Stimulated activated effector memory CD8-positive, alpha-beta T cell treated with anti-CD3 and anti-CD28 coated beads, Interleukin-12 subunit alpha, Interleukin-12 subunit beta, amount 100 ng/mL, for 72 hours (primary cell): ENCODE measurements around the gene UBAC2.
A peak's percentile ranks its signal among the peaks of the same experiment; 100 is the strongest.

Experiments used
- ATAC-seq: fragments of 150-1000 bp; cut with Tn5 transposase; 2 replicates; pipeline ENCODE4 v1.10.0; 2021
- DNase-seq, 2 donors: peaks; one replicate each; pipeline ENCODE4 v3.0.0; 2021 to 2022; ENCODE audit warnings: low spot score in 2 of 2
- H3K27ac Mint-ChIP-seq: one replicate; pipeline ENCODE4 v1.8.0; 2022; ENCODE audit warnings: mild to moderate bottlenecking, mixed read lengths
- H3K36me3 Mint-ChIP-seq: one replicate; pipeline ENCODE4 v1.8.0; 2022; ENCODE audit warnings: mild to moderate bottlenecking, mixed read lengths
- H3K4me1 Mint-ChIP-seq: one replicate; pipeline ENCODE4 v1.8.0; 2022; ENCODE audit warnings: mixed read lengths
- H3K4me3 Mint-ChIP-seq: one replicate; pipeline ENCODE4 v1.8.0; 2022; ENCODE audit warnings: mild to moderate bottlenecking, mixed read lengths
- H3K9me3 Mint-ChIP-seq: one replicate; pipeline ENCODE4 v1.8.0; 2022; ENCODE audit warnings: mixed read lengths

Gene UBAC2

DNA sequence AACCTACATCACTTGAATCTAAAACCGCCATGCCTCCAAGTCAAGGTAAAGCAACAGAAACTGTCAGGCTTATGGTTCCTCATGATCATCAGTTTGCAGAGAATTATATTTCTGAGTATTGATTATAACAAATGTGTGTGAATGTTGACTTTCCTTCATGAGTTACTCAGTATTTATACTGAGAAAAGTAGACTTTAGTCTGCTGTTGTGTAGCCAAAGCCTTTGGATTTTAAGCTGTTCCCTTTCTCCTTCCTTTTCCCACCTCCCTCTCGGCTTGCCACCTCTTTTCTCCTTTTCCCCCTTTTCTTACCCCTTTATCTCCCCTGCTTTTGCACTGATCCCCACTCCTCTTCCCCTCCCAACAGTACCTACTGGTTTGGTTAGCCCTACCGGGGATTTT is 78.2 kb downstream of the UBAC2 start:
- peak overlapping the region; percentile 29 for H3K27ac Mint-ChIP-seq
- H3K4me3 Mint-ChIP-seq = no peak overlapping the region
- peaks cover 50% of the 10 kb centered on the region for H3K36me3 Mint-ChIP-seq
- H3K9me3 Mint-ChIP-seq = no peaks in the 10 kb centered on the region
- ATAC-seq = no peak
- no peak for DNase-seq
- H3K4me1 Mint-ChIP-seq = peaks cover 94% of the 10 kb centered on the region

DNA sequence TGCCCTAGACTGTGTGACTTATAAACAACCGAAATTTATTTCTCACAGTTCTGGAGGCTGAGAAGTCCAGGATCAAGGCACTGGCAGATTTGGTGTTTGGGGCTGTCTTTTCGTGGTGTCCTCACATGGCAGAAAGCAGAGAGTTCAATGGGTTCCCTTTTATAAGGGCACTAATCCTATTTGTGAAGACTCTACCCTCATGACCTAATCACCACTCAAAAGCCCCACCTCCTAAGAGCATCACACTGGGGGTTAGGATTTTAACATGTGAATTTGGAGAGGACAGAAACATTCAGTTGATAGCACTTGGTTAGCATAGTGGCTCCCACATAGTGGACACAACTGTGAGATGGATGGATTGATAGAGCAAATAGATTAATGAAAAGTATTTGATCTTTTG is 79.0 kb downstream of the UBAC2 start:
- no peak for ATAC-seq
- Mint-ChIP-seq H3K4me3 (no peak overlapping the region), H3K27ac (peak overlapping the region; percentile 29)

DNA sequence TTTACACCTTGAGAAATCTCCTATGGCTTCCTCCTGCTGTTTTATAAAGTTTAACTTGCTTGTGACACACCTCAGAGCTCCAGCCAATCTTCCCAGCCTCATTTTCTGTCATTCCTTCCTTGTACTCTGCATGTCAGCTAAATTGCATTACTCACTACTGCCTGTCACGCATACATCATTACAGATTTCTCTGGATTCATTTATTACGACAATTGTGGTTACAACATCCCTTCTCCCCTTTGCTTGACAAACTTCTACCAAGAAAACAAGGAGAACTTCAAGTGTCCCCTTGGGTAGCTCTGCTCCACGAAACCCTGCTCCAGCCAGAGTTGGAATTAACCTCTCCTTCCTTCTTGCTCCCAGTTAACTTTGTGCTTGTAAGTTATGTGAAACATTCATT is 79.5 kb downstream of the UBAC2 start:
- Mint-ChIP-seq H3K4me1 (peaks cover 91% of the 10 kb centered on the region), H3K27ac (peak overlapping the region; percentile 56), H3K36me3 (peaks cover 48% of the 10 kb centered on the region), H3K4me3 (no peak overlapping the region), H3K9me3 (no peaks in the 10 kb centered on the region)
- ATAC-seq (no peak), DNase-seq (no peak)

More for the DNA sequence above, 79.0 kb downstream of the UBAC2 start:
- H3K36me3 Mint-ChIP-seq = peaks cover 52% of the 10 kb centered on the region
- no peak for DNase-seq
- H3K4me1 Mint-ChIP-seq = peaks cover 92% of the 10 kb centered on the region
- no peaks in the 10 kb centered on the region for H3K9me3 Mint-ChIP-seq

DNA sequence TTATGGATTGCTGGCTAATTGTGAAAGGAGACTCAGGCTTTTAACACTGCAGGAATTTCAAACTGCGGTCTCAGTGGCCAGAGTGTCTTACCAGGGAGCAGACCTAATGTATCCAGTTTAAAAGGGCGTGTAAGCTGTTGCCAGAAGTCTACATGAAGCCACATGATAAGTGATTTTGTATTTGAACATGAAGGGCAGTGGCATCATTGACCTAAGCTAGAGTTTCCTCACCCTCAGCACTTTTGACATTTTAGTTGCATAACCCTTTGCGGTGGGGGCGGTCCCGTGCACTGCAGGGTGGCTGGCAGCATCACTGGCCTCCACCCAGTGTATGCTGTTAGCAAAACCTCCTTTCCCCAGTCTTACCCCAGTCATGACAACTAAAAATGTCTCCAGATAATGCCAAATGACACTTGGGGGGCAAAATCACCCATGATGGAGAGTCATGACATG is 81.2 kb downstream of the UBAC2 start:
- DNase-seq = no peak
- peaks cover 91% of the 10 kb centered on the region for H3K4me1 Mint-ChIP-seq
- H3K27ac Mint-ChIP-seq = no peak overlapping the region
- H3K4me3 Mint-ChIP-seq = no peak overlapping the region
- peak; percentile 79 for ATAC-seq
- H3K36me3 Mint-ChIP-seq = peaks cover 47% of the 10 kb centered on the region
- no peaks in the 10 kb centered on the region for H3K9me3 Mint-ChIP-seq

DNA sequence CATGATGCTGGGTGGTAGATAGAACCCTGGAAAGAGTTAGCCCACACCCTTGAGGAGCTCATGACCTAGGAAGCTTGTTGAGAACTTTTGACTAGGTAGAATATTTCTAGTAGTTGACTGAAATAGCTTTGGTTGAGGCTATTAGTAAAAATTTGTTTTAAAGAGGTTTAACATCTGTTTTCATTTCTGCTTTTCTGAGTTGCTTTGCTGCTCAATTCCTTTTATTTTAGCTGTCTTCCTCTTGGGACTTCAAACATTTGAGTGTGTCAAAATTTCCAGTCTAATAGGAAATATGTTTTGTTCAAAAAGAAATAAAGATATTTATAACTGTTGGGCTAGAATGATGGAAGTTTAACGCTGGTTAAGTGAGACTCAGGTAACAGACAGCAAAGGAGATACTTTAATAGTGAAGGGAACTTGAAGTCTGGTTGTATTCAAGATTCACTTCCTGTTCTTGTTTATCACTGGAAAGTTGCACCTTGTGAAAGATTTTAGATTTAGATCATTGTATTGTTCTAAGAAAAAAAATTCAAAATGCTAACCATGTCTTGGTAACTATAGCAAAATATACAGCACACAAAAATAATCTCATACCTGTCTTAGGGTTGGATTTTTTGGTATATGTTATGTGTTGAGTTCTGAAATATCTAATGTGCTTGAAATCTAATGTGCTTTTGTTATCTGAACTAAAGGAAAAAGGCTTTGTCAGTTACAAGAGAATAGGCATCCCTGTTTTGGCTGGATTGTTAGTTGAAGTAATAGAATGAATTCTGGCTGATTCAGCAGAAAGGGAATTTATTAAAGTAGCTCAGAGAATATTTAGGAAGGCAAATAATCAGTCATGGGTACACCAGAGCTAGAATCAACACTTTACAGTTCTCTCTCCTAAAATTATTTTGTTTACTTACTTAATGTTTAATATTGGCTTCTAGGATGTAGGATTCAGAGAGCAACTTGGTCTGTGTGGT is 81.9 kb downstream of the UBAC2 start:
- H3K4me1 Mint-ChIP-seq = peaks cover 91% of the 10 kb centered on the region
- no peak overlapping the region for H3K4me3 Mint-ChIP-seq
- H3K27ac Mint-ChIP-seq = no peak overlapping the region
- peaks cover 49% of the 10 kb centered on the region for H3K36me3 Mint-ChIP-seq
- H3K9me3 Mint-ChIP-seq = no peaks in the 10 kb centered on the region
- no peak for ATAC-seq
- DNase-seq = no peak

DNA sequence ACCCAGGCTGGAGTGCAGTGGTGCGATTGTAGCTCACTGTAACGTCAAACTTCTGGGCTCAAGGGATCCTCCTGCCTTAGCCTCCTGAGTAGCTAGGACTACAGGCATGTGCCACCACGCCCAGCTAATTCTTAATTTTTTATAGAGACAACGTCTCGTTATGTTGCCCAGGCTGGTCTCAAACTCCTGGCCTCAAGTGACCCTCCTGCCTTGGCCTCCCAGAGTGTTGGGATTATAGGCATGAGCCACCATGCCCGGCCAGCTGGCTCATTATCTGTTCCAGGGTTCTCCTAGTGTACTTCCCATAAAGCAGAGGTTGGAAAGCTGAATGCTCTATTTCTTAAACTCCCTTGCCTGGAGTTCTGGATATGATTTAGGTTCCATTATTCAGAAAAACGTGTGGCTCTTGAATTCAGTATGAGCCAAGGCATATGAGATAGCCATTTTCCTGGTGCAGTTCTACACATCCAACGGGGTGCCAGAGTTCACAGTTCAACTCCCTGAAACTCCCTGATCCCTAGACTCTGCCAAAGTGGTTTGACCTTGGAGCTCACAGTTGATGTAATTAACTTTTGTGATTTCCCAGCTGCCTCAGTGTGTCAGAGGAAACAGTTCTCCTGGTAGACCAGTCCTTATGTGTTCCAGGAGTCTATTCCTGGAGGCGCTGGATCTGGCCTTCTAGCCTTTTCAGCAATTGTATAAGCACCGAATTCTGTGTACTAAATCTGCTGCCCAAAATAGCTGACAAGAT is 85.0 kb downstream of the UBAC2 start:
- no peak for DNase-seq
- no peak for ATAC-seq
- H3K27ac Mint-ChIP-seq = peak overlapping the region; percentile 44
- no peaks in the 10 kb centered on the region for H3K9me3 Mint-ChIP-seq
- peaks cover 91% of the 10 kb centered on the region for H3K4me1 Mint-ChIP-seq
- H3K4me3 Mint-ChIP-seq = no peak overlapping the region
- H3K36me3 Mint-ChIP-seq = peaks cover 39% of the 10 kb centered on the region

DNA sequence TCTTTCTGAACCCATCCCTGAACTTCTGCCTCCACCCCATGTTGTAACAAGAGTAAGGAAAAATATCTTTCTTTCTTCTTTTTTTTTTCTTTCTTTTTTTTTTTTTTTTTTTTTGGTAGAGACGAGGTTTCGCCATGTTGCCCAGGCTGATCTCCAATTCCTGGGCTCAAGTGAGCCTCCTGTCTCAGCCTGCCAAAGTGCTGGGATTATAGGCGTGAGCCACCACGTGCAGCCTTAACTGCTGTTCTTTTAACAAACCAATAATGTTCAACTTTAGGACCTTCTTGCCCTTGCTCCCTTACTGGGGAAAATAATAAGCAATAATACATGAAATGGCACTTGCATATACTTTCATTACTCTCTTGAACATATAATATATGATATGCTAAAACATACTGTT is 86.9 kb downstream of the UBAC2 start:
- ATAC-seq = no peak
- Mint-ChIP-seq H3K27ac (peak overlapping the region; percentile 74), H3K9me3 (no peaks in the 10 kb centered on the region), H3K4me3 (peak overlapping the region; percentile 32), H3K4me1 (peaks cover 79% of the 10 kb centered on the region), H3K36me3 (peaks cover 49% of the 10 kb centered on the region)
- no peak for DNase-seq

DNA sequence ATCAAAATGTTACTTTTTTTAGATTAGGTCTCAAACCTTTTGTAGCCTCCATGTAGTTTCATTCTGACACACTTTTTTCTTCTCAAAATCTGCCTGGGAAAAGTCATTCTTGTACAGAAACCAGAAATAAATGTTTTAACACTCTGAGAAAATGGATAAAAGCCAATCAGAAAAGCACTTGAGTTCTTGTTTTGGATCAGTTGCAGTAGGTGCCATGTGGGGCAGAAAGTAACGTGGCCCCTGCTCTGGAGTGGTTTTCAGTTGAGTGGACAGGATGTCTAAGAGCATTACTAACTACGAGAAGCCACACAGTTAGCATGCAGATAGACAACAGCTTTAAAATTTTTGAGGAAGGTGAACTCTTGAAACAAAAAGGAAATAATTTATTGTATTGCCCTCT is 87.4 kb downstream of the UBAC2 start:
- ATAC-seq = peak; percentile 90
- Mint-ChIP-seq H3K4me3 (peak overlapping the region; percentile 32), H3K36me3 (peaks cover 55% of the 10 kb centered on the region), H3K4me1 (peaks cover 79% of the 10 kb centered on the region), H3K27ac (no peak overlapping the region), H3K9me3 (no peaks in the 10 kb centered on the region)
- DNase-seq = peak in 1 of 2 donors; percentile 70

DNA sequence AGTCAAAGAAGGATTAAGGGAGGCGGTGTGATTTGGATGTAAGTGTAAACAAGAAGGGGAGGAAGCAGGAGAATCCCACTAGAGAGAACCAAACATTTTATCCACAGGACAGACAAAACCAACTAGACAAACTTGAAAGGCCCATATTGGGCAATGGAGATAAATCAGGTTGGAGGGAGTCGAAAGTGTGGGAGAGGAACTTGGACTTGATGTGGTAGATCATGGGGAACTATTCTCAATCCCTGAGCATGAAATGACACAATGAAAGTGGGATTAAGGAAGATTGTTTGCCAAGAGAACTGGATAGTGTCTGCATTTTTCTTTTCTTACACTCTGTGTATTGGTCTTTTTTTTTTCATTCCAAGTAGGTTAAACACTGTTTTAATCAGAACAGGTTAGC is 88.6 kb downstream of the UBAC2 start:
- H3K36me3 Mint-ChIP-seq = peaks cover 67% of the 10 kb centered on the region
- peak overlapping the region; percentile 51 for H3K4me3 Mint-ChIP-seq
- peak overlapping the region; percentile 90 for H3K27ac Mint-ChIP-seq
- no peak for DNase-seq
- H3K4me1 Mint-ChIP-seq = peaks cover 78% of the 10 kb centered on the region
- no peak for ATAC-seq
- H3K9me3 Mint-ChIP-seq = no peaks in the 10 kb centered on the region

DNA sequence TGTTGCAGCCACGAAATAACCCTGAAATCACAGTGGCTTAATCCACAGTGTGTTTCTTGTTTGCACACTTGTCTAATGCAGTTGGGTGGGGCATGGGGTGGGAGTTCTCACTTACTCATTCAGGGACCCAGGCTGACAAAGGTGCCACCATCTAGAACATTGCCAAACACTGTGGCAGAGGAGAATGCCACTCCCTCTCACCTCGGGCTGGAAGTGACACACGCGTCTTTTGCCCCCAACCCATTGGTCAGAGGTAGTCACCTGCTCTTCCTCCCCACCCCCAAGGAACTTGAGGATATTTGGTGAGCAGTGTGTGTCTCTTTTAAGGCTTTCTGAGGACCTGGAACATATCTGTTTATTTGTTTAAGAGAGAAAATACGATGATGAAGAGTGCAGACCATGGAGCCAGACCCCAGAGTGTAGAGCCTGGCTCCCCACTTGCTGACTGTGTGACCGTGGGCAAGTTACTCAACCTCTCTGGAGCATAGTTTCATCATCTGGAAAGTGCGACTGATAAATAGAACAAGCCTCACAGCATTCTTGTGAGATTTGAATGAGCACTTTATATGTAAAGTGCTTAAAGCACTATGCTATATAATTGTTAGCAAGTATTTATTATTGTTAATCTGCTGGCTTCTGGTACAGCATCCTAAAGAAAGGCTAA is 89.2 kb downstream of the UBAC2 start:
- H3K4me1 Mint-ChIP-seq = peaks cover 74% of the 10 kb centered on the region
- H3K27ac Mint-ChIP-seq = peak overlapping the region; percentile 90
- DNase-seq (peak in 1 of 2 donors; percentile 83), ATAC-seq (peak; percentile 87)
- H3K9me3 Mint-ChIP-seq = no peaks in the 10 kb centered on the region
- H3K4me3 Mint-ChIP-seq = peak overlapping the region; percentile 51
- H3K36me3 Mint-ChIP-seq = peaks cover 68% of the 10 kb centered on the region

DNA sequence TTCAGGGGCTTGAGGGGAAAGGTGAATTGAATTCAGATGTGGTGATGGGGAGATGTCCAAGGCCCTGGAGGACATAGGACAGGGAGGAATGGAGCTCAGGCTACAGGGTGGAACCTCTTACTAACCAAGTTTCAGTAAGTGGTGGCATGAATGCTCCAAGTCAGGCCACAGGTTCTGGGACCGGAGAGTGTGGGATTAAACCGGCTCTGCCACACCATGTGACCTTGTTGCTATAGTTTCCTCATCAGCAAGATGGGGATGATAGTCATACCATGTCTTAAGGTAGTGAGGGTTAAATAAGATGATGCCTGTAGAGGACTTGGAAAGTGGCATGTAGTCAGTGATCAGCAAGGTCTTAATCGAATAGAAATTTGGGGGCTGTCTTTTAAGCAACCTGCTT is 90.2 kb downstream of the UBAC2 start:
- DNase-seq (no peak), ATAC-seq (peak; percentile 59)
- Mint-ChIP-seq H3K36me3 (peaks cover 72% of the 10 kb centered on the region), H3K9me3 (no peaks in the 10 kb centered on the region), H3K4me1 (peaks cover 73% of the 10 kb centered on the region), H3K4me3 (peak overlapping the region; percentile 51), H3K27ac (peak overlapping the region; percentile 90)

DNA sequence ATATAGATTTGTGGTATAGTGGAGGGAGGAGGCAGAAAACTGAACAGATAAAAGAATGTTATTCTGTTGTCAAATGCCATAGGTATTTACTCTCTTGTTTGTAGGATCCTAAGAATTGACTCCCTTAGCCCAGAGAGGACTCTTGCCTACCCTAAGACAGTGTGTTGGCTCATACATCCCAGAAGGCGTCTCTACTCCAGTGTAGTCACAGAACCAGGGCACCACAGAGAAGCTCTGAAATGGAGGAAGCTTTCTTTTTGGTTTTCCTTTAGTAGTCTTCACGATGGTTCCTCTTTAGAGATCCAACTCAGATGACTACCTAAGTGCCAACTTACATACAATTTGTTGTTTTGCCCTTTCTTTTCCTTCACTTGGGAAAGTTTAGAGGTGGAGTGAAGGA is 92.5 kb downstream of the UBAC2 start:
- peak overlapping the region; percentile 5 for H3K27ac Mint-ChIP-seq
- DNase-seq (no peak), ATAC-seq (no peak)
- H3K4me1 Mint-ChIP-seq = peaks cover 70% of the 10 kb centered on the region
- H3K4me3 Mint-ChIP-seq = no peak overlapping the region
- H3K36me3 Mint-ChIP-seq = peaks cover 84% of the 10 kb centered on the region
- H3K9me3 Mint-ChIP-seq = no peaks in the 10 kb centered on the region

DNA sequence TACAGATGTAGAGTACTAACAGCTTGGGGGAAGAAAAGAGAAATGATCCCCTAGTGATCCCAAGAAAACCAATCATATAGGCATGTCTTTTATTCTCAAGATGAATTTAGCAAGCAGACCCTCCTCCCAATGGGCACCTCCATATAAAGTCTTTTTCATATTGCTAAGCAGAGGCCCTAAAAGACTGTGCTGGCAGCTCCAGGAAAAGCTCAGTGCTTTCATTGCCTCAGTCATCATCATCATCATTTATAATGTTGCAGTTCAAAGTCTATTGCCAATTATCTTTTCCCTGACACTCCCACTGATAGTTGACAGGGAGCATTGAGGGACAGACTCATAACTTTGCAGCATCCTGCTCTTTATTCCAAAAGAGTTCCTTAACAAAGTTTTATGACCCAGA is 93.5 kb downstream of the UBAC2 start:
- Mint-ChIP-seq H3K27ac (peak overlapping the region; percentile 36), H3K4me3 (no peak overlapping the region), H3K36me3 (peaks cover 94% of the 10 kb centered on the region), H3K4me1 (peaks cover 68% of the 10 kb centered on the region), H3K9me3 (no peaks in the 10 kb centered on the region)
- DNase-seq (no peak), ATAC-seq (no peak)

DNA sequence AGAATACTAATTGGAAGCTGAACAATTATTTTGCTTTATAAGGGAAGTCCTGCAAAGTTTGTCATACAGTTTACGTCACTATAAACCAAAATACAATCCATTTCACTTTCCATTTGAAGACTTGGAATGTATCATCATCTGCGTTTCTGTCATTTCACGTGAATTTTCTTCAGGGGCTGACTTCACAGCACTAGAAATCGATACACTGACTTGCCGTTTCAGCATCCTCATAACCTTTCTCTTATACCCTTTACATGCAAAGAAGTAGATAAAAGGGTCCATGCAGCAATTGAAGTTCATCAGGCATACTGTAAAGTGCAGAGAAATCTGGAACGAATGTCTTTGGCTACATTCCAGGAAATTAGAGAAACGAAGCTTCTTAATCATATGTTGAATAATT is 94.3 kb downstream of the UBAC2 start:
- Mint-ChIP-seq H3K36me3 (peaks cover 96% of the 10 kb centered on the region), H3K4me3 (peak overlapping the region; percentile 45), H3K27ac (peak overlapping the region; percentile 55), H3K9me3 (no peaks in the 10 kb centered on the region), H3K4me1 (peaks cover 68% of the 10 kb centered on the region)
- ATAC-seq = peak; percentile 38
- no peak for DNase-seq
